ENCODE measurements around the gene KCNK16. TPM values are rescaled to one million over a fixed set of nuclear protein-coding genes. Genes with fewer than 3 reads are reported as not detected.

Gene KCNK16
- total RNA-seq, 1 donor from 2014 or later: not detected

DNA sequence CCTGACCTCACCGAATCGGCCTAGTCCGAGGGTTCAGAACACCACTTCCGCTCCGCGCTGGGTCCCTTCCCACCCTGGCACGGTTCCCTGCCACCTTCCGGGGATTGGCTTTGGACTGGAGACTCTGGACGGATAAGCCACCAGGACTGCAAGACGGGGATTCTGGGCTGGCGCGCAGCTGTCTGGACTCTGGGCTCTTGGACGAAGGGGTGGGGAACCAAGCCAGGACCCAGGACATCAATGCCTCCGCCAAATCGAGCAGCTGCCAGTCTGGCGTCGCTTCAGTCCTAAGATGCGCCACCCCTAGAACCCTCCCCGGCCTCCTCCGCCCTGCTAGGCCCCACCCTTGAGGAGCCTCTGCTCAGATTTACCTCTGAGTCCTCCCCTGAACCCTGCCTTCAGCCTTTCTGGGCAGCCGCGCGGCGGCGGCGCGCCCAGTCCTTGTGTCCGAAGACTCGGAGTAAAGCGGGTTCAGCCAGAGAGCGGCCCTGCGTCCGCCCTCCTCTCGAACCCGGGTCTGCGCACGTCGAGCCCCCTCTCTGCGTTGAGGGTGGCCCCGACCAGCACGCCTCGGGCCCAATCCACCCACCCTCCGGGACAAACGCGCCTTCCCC, 9.5 kb downstream of the KCNK16 start:
- no peaks in the 10 kb centered on the region for H3K9me3 Mint-ChIP-seq
- no peak overlapping the region for H3K4me3 Mint-ChIP-seq
- H3K27ac Mint-ChIP-seq: no peak overlapping the region
- no peaks in the 10 kb centered on the region for H3K4me1 Mint-ChIP-seq (ENCODE audit: low read depth)
- intact Hi-C loops (cut with micrococcal nuclease): no loop called here
- no peak for DNase-seq (ENCODE audit: low spot score)
- H3K36me3 Mint-ChIP-seq (ENCODE audit: low read depth): no peaks in the 10 kb centered on the region
- peaks cover 43% of the 10 kb centered on the region for H3K27me3 Mint-ChIP-seq (ENCODE audit: insufficient read depth)

GRCh38 chr6:39310542-39310941, 12.0 kb downstream of the KCNK16 start:
- Mint-ChIP-seq H3K4me1 (ENCODE audit: low read depth) (no peaks in the 10 kb centered on the region), H3K27ac (no peak overlapping the region), H3K27me3 (ENCODE audit: insufficient read depth) (peaks cover 32% of the 10 kb centered on the region), H3K36me3 (ENCODE audit: low read depth) (no peaks in the 10 kb centered on the region), H3K4me3 (no peak overlapping the region), H3K9me3 (no peaks in the 10 kb centered on the region)
- intact Hi-C loops (cut with micrococcal nuclease): loop anchor here (1.0 kb wide), 3 partner anchors 144 to 438 kb away; no protein-coding TSS in a partner anchor
- DNase-seq (ENCODE audit: low spot score): no peak

GRCh38 chr6:39309942-39310531, 12.5 kb downstream of the KCNK16 start:
- H3K9me3 Mint-ChIP-seq: no peaks in the 10 kb centered on the region
- no peak overlapping the region for H3K27ac Mint-ChIP-seq
- no peaks in the 10 kb centered on the region for H3K4me1 Mint-ChIP-seq (ENCODE audit: low read depth)
- intact Hi-C loops (cut with micrococcal nuclease): loop anchor here (1.0 kb wide), 3 partner anchors 144 to 438 kb away; no protein-coding TSS in a partner anchor
- H3K27me3 Mint-ChIP-seq (ENCODE audit: insufficient read depth): peaks cover 28% of the 10 kb centered on the region
- H3K4me3 Mint-ChIP-seq: no peak overlapping the region
- DNase-seq (ENCODE audit: low spot score): peak; percentile 38
- no peaks in the 10 kb centered on the region for H3K36me3 Mint-ChIP-seq (ENCODE audit: low read depth)

GRCh38 chr6:39307462-39307861, 15.0 kb downstream of the KCNK16 start:
- no peaks in the 10 kb centered on the region for H3K36me3 Mint-ChIP-seq (ENCODE audit: low read depth)
- no peak for DNase-seq (ENCODE audit: low spot score)
- intact Hi-C loops (cut with micrococcal nuclease): no loop called here
- H3K4me3 Mint-ChIP-seq: no peak overlapping the region
- peaks cover 8% of the 10 kb centered on the region for H3K4me1 Mint-ChIP-seq (ENCODE audit: low read depth)
- H3K9me3 Mint-ChIP-seq: no peaks in the 10 kb centered on the region
- no peak overlapping the region for H3K27ac Mint-ChIP-seq
- peaks cover 15% of the 10 kb centered on the region for H3K27me3 Mint-ChIP-seq (ENCODE audit: insufficient read depth)

- DNase-seq (ENCODE audit: low spot score): no peak
- peaks cover 2% of the 10 kb centered on the region for H3K27me3 Mint-ChIP-seq (ENCODE audit: insufficient read depth)
- no peaks in the 10 kb centered on the region for H3K36me3 Mint-ChIP-seq (ENCODE audit: low read depth)
- H3K9me3 Mint-ChIP-seq: no peaks in the 10 kb centered on the region
- no peak overlapping the region for H3K4me3 Mint-ChIP-seq
- no peak overlapping the region for H3K27ac Mint-ChIP-seq
- H3K4me1 Mint-ChIP-seq (ENCODE audit: low read depth): peaks cover 13% of the 10 kb centered on the region
- intact Hi-C loops (cut with micrococcal nuclease): no loop called here
These were observed 17.6 kb downstream of the KCNK16 start for GRCh38 chr6:39304951-39305350.

- intact Hi-C loops (cut with micrococcal nuclease): loop anchor here (1.0 to 2.0 kb wide), 7 partner anchors 74 to 330 kb away; partner anchors contain the start of gene KCNK5
- Mint-ChIP-seq H3K4me1 (ENCODE audit: low read depth) (peaks cover 13% of the 10 kb centered on the region), H3K9me3 (no peaks in the 10 kb centered on the region), H3K27ac (no peak overlapping the region), H3K36me3 (ENCODE audit: low read depth) (no peaks in the 10 kb centered on the region), H3K4me3 (no peak overlapping the region), H3K27me3 (ENCODE audit: insufficient read depth) (no peaks in the 10 kb centered on the region)
- no peak for DNase-seq (ENCODE audit: low spot score)
These were observed 18.9 kb downstream of the KCNK16 start for GRCh38 chr6:39303425-39304153.

GRCh38 chr6:39302669-39303424, 19.7 kb downstream of the KCNK16 start:
- peaks cover 1% of the 10 kb centered on the region for H3K27me3 Mint-ChIP-seq (ENCODE audit: insufficient read depth)
- no peaks in the 10 kb centered on the region for H3K36me3 Mint-ChIP-seq (ENCODE audit: low read depth)
- peak; percentile 76 for DNase-seq (ENCODE audit: low spot score)
- peaks cover 13% of the 10 kb centered on the region for H3K4me1 Mint-ChIP-seq (ENCODE audit: low read depth)
- intact Hi-C loops (cut with micrococcal nuclease): loop anchor here (1.0 to 2.0 kb wide), 7 partner anchors 74 to 330 kb away; partner anchors contain the start of gene KCNK5
- peak overlapping the region; percentile 66 for H3K4me3 Mint-ChIP-seq
- H3K9me3 Mint-ChIP-seq: no peaks in the 10 kb centered on the region
- H3K27ac Mint-ChIP-seq: no peak overlapping the region

DNA sequence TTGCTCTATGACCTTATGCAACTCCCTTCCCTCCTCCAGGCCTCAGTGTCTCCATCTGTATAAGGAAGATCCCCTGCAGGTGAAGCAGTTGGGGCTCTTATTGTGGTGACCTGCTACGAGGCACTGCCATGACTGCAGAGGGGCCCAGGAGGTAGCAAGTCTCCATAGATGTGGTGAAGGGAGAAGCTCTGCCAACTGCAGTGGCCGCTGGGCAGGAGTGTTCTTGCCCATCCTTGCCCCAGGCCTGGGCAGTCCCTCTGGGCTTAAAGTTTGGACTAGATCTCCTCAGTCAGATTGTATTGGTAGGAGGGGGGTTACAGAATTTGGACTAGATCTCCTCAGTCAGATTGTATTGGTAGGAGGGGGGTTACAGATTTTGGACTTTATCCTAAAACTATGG, 20.5 kb downstream of the KCNK16 start:
- H3K27me3 Mint-ChIP-seq (ENCODE audit: insufficient read depth): peaks cover 2% of the 10 kb centered on the region
- peaks cover 13% of the 10 kb centered on the region for H3K4me1 Mint-ChIP-seq (ENCODE audit: low read depth)
- intact Hi-C loops (cut with micrococcal nuclease): loop anchor here (2.0 kb wide), 1 partner anchor 305 kb away; no protein-coding TSS in a partner anchor

GRCh38 chr6:39301606-39302005, 20.9 kb downstream of the KCNK16 start:
- DNase-seq (ENCODE audit: low spot score): no peak
- no peaks in the 10 kb centered on the region for H3K36me3 Mint-ChIP-seq (ENCODE audit: low read depth)
- no peaks in the 10 kb centered on the region for H3K9me3 Mint-ChIP-seq
- H3K4me3 Mint-ChIP-seq: no peak overlapping the region
- peaks cover 13% of the 10 kb centered on the region for H3K4me1 Mint-ChIP-seq (ENCODE audit: low read depth)
- intact Hi-C loops (cut with micrococcal nuclease): loop anchor here (2.0 kb wide), 1 partner anchor 305 kb away; no protein-coding TSS in a partner anchor
- H3K27me3 Mint-ChIP-seq (ENCODE audit: insufficient read depth): peaks cover 2% of the 10 kb centered on the region
- H3K27ac Mint-ChIP-seq: no peak overlapping the region

More for the DNA sequence above, 20.5 kb downstream of the KCNK16 start:
- Mint-ChIP-seq H3K36me3 (ENCODE audit: low read depth) (no peaks in the 10 kb centered on the region), H3K4me3 (no peak overlapping the region), H3K27ac (no peak overlapping the region), H3K9me3 (no peaks in the 10 kb centered on the region)
- no peak for DNase-seq (ENCODE audit: low spot score)

GRCh38 chr6:39300739-39301138, 21.8 kb downstream of the KCNK16 start:
- intact Hi-C loops (cut with micrococcal nuclease): no loop called here
- no peak overlapping the region for H3K4me3 Mint-ChIP-seq
- H3K27me3 Mint-ChIP-seq (ENCODE audit: insufficient read depth): peaks cover 2% of the 10 kb centered on the region
- no peaks in the 10 kb centered on the region for H3K36me3 Mint-ChIP-seq (ENCODE audit: low read depth)
- H3K27ac Mint-ChIP-seq: no peak overlapping the region
- no peak for DNase-seq (ENCODE audit: low spot score)
- H3K4me1 Mint-ChIP-seq (ENCODE audit: low read depth): peaks cover 13% of the 10 kb centered on the region
- no peaks in the 10 kb centered on the region for H3K9me3 Mint-ChIP-seq

GRCh38 chr6:39298061-39298460, 24.4 kb downstream of the KCNK16 start:
- Mint-ChIP-seq H3K36me3 (ENCODE audit: low read depth) (no peaks in the 10 kb centered on the region), H3K9me3 (no peaks in the 10 kb centered on the region), H3K27me3 (ENCODE audit: insufficient read depth) (peaks cover 4% of the 10 kb centered on the region), H3K4me1 (ENCODE audit: low read depth) (peaks cover 11% of the 10 kb centered on the region), H3K4me3 (no peak overlapping the region), H3K27ac (no peak overlapping the region)
- intact Hi-C loops (cut with micrococcal nuclease): no loop called here
- no peak for DNase-seq (ENCODE audit: low spot score)

DNA sequence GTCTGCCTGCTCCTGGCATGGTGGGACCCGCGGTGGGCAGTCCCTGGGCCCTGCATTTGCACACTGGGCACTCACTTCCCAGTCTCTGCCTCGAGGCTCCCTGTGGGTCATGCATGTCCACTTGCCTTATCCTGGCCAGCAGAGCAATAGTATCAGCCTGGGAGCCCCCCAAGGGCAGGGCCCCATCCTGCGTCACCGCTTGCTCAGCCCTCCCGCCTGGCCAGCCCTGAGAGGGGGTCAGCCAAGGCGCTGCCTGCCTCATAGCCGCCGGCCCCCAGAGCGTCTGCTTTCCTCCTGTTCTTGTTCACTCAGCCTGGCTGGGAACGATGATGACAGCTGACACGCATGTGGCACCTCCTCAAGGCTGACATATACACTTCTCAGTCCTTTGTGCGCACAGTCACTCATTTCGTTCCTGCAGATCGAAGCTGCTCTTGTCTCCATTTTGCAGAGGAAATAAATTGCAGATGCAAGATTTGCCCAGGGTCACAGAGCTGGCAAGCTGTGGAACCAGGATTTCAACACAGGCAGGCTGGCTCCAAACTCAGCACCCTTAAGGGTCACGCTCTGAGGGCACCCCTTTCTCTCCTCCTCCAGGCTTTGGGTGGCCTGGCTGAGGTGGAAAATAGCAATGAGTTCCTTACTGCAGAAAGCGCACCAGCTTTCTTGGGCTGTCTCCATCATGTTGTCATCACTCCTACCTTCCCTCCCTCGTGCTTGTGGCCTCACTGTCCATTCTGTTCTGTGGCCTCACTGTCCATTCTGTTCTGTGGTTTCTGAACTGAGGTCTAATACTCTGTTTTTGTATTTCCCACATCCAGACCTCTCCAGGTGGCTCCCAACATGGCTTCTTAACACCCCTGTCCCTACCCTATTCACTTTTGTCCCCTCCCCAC, 25.5 kb downstream of the KCNK16 start:
- H3K4me1 Mint-ChIP-seq (ENCODE audit: low read depth): peaks cover under 1% of the 10 kb centered on the region
- no peaks in the 10 kb centered on the region for H3K9me3 Mint-ChIP-seq
- no peak overlapping the region for H3K27ac Mint-ChIP-seq
- no peak overlapping the region for H3K4me3 Mint-ChIP-seq
- H3K27me3 Mint-ChIP-seq (ENCODE audit: insufficient read depth): peaks cover 10% of the 10 kb centered on the region
- no peak for DNase-seq (ENCODE audit: low spot score)
- intact Hi-C loops (cut with micrococcal nuclease): no loop called here
- no peaks in the 10 kb centered on the region for H3K36me3 Mint-ChIP-seq (ENCODE audit: low read depth)
